NCI-H446 (cell line): Measurements from ENCODE around the gene THBS3.
"Not testable (repeated sequence)": the region's sequence is repeated elsewhere in the genome, so short reads cannot be mapped to it uniquely, and the experiment has no call there.

Source experiments
- DNase-seq, 2 experiments: peaks; one replicate each; lab custom pipeline; 2025; lab: John Stamatoyannopoulos, UW

The THBS3 gene

DNA sequence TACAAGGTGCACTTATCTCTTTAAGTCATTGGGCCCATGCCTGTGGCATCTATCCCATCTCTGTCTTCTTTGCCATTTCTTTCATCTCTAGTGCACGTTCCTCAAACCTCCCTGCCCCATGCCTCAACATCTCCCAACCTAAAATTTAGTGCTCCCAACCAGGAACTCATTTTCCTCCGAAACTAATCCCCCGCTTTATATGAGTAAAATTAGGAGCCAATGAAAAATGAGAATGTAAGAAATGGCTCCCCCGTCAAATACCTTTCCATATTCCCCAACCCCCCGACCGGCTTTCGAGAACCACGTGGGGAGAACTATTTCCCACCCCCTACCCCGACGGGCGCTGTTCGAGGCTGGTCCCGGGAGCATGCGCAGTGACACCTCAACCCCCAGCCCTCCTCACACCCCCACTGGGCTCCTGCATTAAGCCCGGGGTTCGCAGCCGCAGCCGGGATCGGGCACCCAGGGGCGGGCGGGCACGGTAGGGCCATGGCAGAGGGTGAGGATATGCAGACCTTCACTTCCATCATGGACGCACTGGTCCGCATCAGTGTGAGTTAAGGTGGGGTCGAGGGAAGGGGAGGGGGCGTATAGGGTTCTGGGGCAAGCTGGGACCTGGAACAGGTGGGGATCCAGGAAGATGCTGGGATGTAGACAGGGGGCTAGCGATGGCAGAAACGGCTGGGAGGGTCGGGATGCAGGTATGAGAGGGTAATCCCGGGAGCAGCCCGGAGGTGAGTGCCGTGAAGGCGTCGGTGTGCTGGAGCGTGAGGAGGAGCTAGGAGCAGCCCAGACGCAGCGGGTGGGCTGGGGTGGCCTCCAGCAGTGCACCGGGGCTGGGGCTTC, 34.0 kb downstream of the THBS3 start, which contains the start of gene TRIM46:
TSS of gene TRIM46 (plus strand) at position 372 of the 846 bp plus-strand sequence. CDS start at position 490, 118 bp downstream.
- peak; percentile 89 to 92 for DNase-seq

GRCh38 chr1:155172732-155173477, 34.8 kb downstream of the THBS3 start, which contains the start of gene KRTCAP2:
TSS of gene KRTCAP2 (minus strand) at chr1:155173304. CDS start at chr1:155173224, 80 bp downstream.
- peak; percentile 97 to 99 for DNase-seq

- no peak for DNase-seq
These were observed 35.6 kb downstream of the THBS3 start for GRCh38 chr1:155171836-155172731.

DNA sequence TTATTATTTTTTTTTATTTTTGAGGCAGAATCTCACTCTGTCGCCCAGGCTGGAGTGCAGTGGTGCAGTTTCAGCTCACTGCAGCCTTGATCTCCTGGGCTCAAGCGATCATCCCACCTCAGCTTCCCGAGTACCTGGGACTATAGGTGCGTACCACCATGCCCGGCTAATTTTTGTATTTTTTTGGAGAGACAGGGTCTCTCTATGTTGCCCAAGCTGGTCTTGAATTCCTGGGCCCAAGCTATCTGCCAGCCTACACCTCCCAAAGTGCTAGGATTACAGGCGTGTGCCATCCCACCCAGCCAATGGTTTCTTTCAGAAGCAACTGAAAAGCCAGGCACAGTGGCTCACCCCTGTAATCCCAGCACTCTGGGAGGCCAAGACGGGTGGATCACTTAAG, 36.9 kb downstream of the THBS3 start:
- DNase-seq = no peak

DNA sequence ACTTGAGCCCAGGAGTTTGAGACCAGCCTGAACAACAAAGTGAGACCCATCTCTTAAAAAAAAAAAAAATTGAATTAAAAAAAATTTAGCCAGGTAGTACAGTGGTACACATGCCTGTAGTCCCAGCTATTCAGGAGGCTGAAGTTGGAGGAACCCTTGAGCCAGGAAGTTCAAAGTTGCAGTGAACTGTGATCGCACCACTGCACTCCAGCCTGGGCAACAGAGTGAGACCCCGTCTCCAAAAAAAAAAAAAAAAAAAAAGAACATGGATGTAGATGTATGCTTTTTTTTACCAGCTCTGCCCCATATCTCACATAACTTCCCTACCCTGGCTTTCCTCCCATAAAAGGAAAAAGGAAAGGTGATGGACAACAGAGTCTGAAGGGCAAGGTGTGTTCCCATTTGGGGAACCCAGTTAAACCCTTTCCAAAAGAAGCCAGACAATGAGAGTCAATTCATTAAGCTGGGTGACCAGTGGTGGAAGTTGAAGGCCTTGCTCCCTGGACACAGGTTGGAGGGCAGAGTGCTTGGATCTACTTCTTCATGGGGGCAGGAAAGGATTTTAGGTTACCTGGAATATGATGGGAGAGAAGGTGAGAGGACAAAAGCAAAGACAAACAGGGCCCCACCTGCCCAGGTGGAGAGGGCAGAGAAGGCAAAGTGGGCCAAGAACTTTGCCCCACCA, 37.5 kb downstream of the THBS3 start:
- DNase-seq = no peak

DNA sequence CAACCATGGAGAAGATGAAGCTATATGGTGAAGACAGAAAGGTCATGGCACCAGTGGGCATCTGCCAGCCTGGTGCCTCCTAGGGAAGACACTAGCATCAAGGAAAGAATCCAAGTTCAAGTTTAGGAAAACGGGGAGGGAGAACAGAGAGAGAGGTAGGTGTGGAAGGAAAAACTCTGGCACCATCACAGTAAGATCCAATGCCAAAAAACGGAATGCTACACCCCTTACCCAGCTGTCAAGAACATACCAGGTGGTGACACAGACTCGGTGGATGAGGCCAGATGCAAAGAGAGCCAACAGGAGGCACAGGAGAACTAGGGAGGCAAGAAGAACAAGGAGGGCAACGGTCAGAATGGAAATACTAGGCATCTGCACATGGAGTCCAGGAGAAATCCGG, 38.2 kb downstream of the THBS3 start:
- no peak for DNase-seq

GRCh38 chr1:155168456-155169210, 39.1 kb downstream of the THBS3 start:
- DNase-seq = no peak

GRCh38 chr1:155168105-155168445, 39.6 kb downstream of the THBS3 start:
- DNase-seq = not testable (repeated sequence)

DNA sequence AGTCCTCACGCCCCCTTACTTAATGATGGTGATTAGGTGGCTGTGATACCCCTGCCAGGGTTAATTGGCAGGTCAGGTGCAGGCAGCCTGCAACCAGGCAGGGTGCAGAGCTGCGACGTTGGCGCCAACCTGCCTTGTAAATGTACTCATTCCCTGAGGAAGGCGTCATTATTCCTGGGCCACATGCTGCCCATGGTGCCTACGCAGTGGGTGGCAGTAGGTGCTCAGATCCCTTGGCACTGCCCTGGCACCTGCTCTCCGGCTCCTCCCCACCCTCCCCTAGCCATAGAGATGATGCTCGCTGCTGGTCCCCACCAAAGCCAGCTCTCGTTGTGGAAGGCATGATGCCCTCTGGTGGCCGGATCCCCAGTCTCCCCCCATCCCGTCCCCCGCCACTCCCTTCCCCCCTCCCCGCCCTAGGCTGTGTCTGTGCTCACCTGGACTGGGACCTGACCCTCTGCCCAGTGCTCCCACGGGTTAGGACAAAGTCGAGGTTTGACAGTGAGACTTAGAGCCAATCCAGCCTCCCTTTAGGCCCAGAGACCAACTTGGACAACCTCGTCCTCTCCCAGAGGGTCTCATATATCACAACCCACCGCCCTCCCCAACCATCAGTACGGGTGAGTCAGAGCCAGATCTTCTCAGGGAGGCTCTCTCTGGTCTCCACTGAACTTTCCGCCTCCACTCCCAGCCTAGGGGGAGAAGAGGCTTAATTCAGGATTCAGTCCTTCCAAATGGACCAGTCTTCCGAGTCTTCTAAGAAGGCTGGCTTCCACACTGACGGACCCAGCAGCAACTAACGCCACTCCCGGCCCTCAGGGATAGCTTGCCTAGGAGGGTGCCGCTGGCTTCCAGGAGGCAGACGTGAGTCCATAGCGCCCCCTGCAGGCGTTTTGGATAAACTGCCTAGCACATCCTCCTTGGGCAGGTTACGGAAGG, 40.3 kb downstream of the THBS3 start:
- DNase-seq = peak; percentile 88 to 93

- DNase-seq = no peak
These were observed 41.1 kb downstream of the THBS3 start for GRCh38 chr1:155166471-155167165.

DNA sequence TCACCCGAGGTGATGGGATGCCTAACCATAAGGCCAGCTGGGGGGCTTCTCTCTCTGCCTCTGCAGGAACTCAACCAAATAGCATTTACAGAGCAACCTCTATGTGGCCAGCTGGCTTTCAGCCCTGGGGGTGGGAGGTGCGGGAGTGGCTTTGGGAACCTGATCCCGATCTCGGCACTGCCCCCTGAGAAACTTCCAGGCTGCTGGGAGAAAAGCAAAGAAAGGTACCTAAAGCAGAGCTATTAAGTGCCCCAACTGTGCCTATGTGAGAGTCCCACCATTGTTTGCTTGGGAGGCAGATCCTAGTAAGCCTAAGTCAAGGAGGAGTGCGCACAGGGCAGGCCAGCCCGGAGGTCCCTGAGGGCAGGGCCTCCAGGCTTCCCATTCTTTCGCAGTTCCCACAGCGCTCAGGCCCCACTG, 41.6 kb downstream of the THBS3 start:
- no peak for DNase-seq

GRCh38 chr1:155164625-155165024, 43.1 kb downstream of the THBS3 start:
- not testable (repeated sequence) for DNase-seq

DNA sequence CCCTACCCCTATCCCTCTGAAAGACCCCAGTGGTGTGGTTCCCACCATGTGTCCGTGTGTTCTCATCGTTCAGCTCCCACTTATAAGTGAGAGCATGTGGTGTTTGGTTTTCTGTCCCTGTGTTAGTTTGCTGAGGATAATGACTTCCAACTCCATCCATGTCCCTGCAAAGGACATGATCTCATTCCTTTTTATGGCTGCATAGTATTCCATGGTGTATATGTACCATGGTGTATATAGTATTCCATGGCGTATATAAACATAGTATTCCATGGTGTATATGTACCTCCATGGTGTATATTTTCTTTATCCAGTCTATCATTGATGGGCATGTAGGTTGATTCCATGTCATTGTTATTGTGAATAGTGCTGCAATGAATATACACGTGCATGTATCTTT, 43.9 kb downstream of the THBS3 start:
- DNase-seq = not testable (repeated sequence)

GRCh38 chr1:155162631-155163030, 45.1 kb downstream of the THBS3 start:
- not testable (repeated sequence) for DNase-seq

DNA sequence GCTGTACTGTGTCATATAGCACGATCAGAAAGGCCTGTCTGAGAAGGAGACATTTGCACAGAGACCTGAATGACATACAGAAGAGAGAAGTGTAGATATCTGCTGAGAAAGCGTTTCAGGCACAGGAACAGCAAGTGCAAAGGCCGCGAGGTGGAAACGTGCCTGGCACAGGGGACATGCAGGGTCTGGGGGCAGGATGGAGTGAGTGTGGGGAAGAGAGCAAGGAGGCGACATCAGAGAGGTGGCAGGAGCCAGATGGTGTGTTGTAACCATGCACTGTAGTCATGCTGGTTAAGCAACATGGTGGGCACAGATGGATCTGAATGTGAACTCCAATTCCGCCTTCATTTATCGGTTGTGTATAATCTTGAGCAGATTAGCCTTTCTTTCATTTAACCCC, 47.6 kb downstream of the THBS3 start:
- DNase-seq = no peak

- DNase-seq = no peak
These were observed 48.7 kb downstream of the THBS3 start for GRCh38 chr1:155158991-155159390.

- not testable (repeated sequence) for DNase-seq
These were observed 51.6 kb downstream of the THBS3 start for GRCh38 chr1:155155996-155156643.
